Measurements from ENCODE around the gene CT45A2.
"Not testable (repeated sequence)": the region's sequence is repeated elsewhere in the genome, so short reads cannot be mapped to it uniquely, and the experiment has no call there.

DNA sequence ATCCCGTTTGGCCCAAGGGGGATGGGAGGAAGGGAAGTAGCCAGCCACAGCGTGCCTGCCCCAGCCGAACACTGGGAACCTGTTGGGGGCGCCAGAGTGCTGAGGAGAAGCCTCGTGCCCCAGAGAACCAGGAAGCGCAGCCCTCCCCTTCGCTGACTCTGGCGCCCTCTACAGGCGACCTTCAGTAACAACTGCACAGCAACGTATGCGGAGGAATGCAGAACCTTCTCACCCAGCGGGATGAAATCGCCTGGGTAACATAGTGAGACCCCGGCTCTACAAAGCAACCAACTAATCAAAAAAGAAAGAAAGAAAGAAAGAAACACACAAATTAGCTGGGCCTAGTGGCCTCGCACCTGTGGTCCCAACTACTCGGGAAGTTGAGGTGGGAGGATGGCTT, 34.4 kb downstream of the CT45A2 start, which contains the start of gene CT45A5:
- not testable (repeated sequence) for TF ChIP-seq CTCF (IDR thresholded peaks at IDR 0.05); USF2 (IDR thresholded peaks at IDR 0.05; ENCODE audit: borderline replicate concordance, low read depth, low read length); MAX (IDR thresholded peaks at IDR 0.05; ENCODE audit: low read depth); ZBTB33 (IDR thresholded peaks at IDR 0.05; ENCODE audit: borderline replicate concordance, low read depth); REST (IDR thresholded peaks at IDR 0.05; ENCODE audit: low read depth, low read length); MEF2A (IDR thresholded peaks at IDR 0.05; ENCODE audit: borderline replicate concordance, low read depth)

Data from SK-N-SH (cell line).